ENCODE results near the gene VKORC1L1.

DNA sequence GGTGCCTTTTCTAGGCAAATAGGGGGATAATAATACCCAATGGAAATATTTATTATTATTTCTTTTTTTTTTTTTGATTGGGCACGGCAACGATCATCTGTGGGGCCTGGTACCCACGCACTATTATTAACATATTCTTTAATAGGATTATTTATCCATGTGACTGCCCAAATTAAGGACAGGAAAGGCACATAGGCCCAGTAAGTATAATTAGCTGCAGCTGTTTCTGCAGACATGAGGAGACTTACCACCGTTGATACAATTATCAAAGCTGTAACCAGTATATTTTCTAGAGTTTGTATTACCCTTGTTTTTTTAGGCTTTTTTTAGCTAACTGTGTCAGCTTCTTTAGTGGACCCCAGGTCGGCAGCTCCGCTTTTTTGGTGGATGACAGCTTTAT lies 134.4 kb downstream of the VKORC1L1 start:
- TF ChIP-seq EP300 (IDR thresholded peaks at IDR 0.05; ENCODE audit: borderline replicate concordance) (no peak), RAD21 (IDR thresholded peaks at IDR 0.05; ENCODE audit: low read depth) (no peak), CREB1 (IDR thresholded peaks at IDR 0.05; ENCODE audit: low read depth) (no peak), TAF1 (IDR thresholded peaks at IDR 0.05; ENCODE audit: low read depth) (no peak), CEBPB (IDR thresholded peaks at IDR 0.05) (no peak), ZBTB7A (IDR thresholded peaks at IDR 0.05; ENCODE audit: low read depth) (no peak), YY1 (IDR thresholded peaks at IDR 0.05; ENCODE audit: low read depth) (no peak), TEAD4 (IDR thresholded peaks at IDR 0.05) (no peak), FOXM1 (IDR thresholded peaks at IDR 0.05; ENCODE audit: borderline replicate concordance, low read depth) (no peak), USF1 (IDR thresholded peaks at IDR 0.05) (no peak)
- TF ChIP-seq, protein P1, sequence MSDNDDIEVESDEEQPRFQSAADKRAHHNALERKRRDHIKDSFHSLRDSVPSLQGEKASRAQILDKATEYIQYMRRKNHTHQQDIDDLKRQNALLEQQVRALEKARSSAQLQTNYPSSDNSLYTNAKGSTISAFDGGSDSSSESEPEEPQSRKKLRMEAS (IDR thresholded peaks at IDR 0.05), result no peak
- TF ChIP-seq, protein P2, sequence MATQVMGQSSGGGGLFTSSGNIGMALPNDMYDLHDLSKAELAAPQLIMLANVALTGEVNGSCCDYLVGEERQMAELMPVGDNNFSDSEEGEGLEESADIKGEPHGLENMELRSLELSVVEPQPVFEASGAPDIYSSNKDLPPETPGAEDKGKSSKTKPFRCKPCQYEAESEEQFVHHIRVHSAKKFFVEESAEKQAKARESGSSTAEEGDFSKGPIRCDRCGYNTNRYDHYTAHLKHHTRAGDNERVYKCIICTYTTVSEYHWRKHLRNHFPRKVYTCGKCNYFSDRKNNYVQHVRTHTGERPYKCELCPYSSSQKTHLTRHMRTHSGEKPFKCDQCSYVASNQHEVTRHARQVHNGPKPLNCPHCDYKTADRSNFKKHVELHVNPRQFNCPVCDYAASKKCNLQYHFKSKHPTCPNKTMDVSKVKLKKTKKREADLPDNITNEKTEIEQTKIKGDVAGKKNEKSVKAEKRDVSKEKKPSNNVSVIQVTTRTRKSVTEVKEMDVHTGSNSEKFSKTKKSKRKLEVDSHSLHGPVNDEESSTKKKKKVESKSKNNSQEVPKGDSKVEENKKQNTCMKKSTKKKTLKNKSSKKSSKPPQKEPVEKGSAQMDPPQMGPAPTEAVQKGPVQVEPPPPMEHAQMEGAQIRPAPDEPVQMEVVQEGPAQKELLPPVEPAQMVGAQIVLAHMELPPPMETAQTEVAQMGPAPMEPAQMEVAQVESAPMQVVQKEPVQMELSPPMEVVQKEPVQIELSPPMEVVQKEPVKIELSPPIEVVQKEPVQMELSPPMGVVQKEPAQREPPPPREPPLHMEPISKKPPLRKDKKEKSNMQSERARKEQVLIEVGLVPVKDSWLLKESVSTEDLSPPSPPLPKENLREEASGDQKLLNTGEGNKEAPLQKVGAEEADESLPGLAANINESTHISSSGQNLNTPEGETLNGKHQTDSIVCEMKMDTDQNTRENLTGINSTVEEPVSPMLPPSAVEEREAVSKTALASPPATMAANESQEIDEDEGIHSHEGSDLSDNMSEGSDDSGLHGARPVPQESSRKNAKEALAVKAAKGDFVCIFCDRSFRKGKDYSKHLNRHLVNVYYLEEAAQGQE (IDR thresholded peaks at IDR 0.05; ENCODE audit: low read depth), result no peak
